Raji (cell line): ENCODE results near the gene TSFM.

Experiments used
- POLR2A ChIP-seq: IDR thresholded peaks from 2 replicates; pipeline ENCODE4 v1.6.1; 2011; ENCODE audit warnings: low read depth, low read length, control low read depth; ENCODE audit not compliant: insufficient read depth

TSFM gene

DNA sequence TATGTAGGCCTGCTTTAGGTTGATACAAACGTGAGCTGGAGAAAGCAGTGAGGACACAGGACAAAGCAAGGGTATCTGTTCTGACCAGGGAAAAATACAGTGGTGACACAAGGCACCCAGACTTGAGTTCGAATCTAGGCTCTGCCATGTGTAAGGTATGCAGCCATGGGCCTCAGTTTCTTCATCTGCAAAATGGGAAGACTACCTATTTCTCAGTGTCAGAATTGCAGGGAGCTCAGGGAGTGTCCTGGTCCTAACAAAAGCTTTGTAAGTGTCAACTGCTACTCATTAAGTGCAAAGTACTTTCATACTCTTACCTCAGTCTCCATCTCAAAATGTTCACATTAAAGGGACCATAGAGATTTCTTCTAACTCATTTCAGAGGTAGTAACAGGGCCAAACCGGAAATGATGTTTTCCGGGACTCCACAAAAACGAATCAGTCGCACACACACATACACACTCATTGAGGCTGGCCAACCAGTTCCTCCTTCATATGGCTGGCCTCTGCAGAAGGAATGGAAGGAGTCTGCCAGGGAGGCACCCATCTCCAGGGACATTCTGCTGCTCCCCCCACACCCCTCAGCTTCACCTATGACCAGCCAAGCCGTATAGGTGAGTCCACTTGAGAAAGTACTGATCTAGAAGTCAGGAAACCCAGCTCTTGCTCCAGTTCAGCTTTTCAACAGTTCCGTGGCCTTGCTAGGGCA, 56.2 kb downstream of the TSFM start:
- no peak for TF ChIP-seq POLR2A

GRCh38 chr12:57839996-57840395, 57.4 kb downstream of the TSFM start:
- TF ChIP-seq POLR2A: no peak

DNA sequence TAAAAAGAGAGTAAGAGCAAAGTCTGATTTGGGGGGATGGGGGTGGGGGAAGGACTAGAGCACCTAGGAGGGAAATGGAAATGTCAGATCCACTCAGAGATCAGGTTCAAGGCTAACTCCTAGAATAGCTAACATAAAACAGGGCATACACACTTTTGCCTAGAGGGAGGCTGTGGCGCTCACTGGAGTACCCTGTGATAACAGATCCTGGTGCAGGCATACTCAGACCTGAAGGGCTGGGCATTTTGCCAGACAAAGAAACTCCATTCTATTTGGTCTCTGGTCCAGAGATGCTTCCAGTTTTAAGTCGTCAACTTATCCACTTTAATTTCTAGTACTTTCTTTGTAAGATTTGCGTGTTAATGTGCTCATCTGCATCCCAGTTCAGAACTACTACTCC, 58.1 kb downstream of the TSFM start:
- TF ChIP-seq POLR2A: no peak

GRCh38 chr12:57841445-57841844, 58.9 kb downstream of the TSFM start:
- TF ChIP-seq POLR2A: no peak

- no peak for TF ChIP-seq POLR2A
Measured at GRCh38 chr12:57842342-57843294, 60.0 kb downstream of the TSFM start.

- TF ChIP-seq POLR2A: peak; percentile 49; the same call in 1 of the 2 replicates
Measured at GRCh38 chr12:57844709-57845477, 62.3 kb downstream of the TSFM start.

DNA sequence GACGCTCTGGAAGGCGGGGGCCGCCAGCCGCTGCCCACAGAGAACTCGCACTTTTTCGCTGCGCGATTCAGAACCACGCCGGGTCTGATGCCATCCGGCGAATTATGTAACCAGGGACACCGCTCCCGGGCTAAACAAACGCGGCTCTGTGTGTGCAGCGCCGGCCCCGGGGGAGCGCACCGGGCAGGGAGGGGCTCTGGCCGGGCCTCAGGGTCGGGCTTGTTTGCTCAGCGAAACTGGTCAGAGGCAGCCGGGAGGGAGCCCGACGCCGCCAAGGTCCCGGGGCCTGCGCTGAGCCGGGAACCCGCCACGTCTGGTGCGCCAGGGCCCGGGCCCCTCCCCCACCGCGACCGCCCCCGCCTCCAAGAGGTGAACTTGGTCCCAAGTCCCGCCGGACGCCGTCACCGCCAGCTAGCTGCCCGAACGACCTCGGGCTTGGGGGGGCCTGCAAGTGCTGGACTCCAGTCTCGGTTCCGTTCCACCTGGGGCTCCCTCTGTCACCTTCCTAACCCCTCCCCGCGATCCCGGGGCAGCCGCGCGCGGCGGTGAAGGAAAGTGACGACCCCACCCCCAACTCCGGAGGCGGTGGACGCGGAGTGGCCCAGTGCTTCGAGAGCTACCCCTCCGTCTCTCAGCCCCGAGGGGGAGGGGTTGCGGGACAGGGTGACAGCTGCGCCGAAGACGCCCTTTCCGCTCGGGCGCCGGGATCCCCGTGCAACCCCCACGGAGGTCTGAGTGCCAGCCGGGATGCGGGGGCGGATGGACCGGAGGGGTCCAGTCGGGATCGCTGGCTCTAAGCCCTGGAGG, 63.1 kb downstream of the TSFM start:
- no peak; the same call in none of the 2 replicates for TF ChIP-seq POLR2A

- peak; percentile 19; the same call in 1 of the 2 replicates for TF ChIP-seq POLR2A
Measured at GRCh38 chr12:57846285-57846576, 63.6 kb downstream of the TSFM start.

DNA sequence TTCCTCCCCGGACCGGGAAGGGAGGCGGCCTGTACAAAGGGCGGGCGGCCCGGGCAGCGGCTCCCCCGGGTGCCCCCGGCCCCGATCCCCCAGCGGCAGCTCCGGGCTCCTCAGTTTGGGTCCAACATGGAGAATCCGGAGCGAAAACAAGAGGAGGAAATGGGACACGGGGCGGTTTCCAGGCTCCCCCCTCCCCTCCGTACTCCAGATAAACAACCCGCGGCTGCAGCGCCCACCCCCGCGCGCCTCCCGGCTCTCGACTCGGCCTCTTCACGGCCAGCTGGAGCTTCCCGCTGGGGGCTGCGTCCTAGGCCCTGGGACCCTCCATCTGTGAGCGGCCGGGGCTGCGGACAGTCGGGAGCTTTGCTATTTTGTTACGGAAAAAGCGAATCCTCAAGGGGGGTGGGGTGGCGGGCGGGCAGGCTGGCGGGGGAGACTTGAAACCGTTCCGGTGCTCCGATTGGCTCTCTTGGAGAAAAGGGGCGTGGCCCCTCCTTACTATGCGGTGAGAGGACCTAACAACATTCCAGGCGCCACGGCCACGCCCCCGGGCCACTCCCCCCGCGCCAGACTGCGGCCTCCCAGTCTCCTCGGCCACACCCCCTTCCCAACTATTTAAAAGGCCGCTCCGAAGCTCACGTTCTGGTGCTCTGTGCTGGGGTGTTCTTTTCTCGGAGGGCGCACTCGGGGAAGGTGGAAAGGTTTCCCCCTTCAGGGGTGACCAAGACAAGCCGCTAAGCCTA, 64.2 kb downstream of the TSFM start, which contains the start of gene CTDSP2:
TSS of gene CTDSP2 (minus strand) at position 153 of the 743 bp plus-strand sequence. CDS start 294 bp downstream, outside the sequence.
- peak; percentile 59; the same call in 1 of the 2 replicates for TF ChIP-seq POLR2A
